ENCODE measurements around the gene FLCN.
"Not testable (repeated sequence)": the region's sequence is repeated elsewhere in the genome, so short reads cannot be mapped to it uniquely, and the experiment has no call there.

The FLCN gene, protein sequence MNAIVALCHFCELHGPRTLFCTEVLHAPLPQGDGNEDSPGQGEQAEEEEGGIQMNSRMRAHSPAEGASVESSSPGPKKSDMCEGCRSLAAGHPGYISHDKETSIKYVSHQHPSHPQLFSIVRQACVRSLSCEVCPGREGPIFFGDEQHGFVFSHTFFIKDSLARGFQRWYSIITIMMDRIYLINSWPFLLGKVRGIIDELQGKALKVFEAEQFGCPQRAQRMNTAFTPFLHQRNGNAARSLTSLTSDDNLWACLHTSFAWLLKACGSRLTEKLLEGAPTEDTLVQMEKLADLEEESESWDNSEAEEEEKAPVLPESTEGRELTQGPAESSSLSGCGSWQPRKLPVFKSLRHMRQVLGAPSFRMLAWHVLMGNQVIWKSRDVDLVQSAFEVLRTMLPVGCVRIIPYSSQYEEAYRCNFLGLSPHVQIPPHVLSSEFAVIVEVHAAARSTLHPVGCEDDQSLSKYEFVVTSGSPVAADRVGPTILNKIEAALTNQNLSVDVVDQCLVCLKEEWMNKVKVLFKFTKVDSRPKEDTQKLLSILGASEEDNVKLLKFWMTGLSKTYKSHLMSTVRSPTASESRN

DNA sequence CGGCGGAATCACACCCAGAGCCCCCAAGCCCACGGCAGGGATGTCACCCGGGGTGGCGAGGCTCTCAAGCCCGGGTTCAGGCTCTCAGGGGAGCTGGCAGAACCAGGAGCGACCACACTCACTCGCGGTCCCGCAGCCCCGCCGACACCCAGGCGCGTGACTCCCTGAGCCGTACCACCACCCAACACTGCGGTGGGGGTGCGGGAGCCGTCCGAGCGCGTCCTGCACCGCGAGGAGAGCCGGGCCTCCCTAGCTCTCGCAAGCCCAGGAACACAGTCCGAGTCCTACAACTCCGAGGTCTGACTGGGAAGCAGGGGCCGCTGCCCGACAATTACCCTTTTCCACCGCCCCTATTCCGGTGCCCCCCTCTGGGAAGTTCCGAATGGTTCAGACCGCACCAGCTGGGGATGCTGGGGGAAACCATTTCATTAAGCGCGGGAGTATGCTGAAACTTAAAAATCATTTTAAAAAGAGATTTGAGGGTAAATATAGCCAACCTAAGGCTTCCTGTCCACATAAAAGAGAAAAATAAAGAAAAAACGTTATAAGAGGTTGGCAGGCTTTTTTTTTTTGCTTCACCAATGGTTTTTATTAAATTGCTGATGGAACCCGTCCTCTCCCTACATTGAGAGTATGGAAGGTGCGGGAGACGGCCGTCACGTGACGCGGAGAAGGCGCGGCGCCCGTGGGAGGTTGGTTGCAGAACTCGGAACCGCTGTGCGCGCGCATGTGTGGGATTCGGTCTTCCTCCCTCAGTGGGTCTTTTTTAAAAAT, at the start of gene FLCN:
Gene FLCN (minus strand): TSS at position 143 of the 774 bp plus-strand sequence. CDS start 9,031 bp downstream, outside the sequence.
- DNase-seq (ENCODE audit: low spot score): peak; percentile 83

DNA sequence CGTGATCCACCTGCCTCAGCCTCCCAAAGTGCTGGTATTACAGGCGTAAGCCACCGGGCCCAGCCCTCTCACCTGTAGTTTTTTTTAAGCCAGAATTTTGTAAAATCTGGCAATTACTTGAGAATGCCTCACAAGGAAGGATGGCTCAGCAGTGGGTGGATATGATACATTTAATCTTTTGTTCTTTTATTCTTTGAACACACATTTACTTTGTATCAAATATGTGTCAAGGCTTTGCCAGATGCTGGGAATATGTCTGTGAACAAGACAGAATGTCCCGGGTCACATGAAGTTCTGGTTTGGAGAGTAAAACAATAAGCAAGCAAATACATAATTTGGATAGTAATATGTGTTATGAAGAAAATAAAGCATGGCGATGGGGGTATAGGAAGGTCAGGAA, 49.0 kb upstream of the FLCN start:
- DNase-seq (ENCODE audit: low spot score): no peak

DNA sequence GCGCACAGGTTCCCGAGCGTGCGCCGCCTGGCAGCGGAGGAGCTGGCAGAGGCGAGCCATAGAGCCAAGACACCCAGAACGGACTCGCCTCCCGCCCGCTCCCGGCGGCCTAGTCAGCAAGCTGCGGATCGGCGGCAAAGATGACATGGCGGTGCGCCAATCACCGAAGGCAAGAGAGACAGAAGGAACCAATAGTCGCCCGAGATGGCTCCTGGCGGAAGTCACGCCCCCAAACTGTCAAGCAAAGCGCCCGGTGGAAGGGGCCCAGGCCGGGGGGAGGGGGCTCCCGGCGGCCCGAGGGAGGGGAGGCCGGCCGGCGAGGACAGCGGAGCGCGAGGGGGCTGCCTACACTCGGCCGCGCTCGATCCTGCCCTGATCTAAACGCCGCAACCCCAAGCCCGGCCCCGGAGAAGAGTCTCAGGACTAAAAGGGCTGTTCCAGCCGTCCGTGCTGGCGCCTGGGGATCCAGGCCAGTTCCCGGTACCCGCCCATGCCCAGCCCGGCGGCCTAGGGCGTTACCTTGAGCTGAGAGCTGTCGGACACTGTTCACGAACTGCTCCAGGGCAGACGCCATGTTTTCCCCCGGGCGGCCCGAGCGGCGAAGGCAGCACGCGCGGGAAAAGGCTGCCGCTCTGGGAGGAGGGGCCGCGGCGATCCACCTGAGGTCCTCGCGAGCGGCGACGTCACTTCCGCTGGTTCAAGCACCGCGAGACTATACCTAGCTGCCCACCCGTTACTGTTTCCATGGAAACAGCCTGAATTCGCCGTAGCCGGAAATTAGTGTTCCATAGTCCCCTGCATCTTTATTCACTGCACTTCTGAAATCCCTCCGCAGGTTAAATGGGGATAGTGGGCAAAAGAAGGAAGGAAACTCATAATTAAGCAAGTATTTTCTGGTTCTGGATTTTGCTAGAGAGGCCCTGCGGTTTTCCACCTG, 43.9 kb upstream of the FLCN start, which contains the start of gene COPS3:
Gene COPS3 (minus strand): TSS at position 634 of the 937 bp plus-strand sequence. CDS start 60 bp downstream, at position 574.
- DNase-seq (ENCODE audit: low spot score): peak; percentile 91

DNA sequence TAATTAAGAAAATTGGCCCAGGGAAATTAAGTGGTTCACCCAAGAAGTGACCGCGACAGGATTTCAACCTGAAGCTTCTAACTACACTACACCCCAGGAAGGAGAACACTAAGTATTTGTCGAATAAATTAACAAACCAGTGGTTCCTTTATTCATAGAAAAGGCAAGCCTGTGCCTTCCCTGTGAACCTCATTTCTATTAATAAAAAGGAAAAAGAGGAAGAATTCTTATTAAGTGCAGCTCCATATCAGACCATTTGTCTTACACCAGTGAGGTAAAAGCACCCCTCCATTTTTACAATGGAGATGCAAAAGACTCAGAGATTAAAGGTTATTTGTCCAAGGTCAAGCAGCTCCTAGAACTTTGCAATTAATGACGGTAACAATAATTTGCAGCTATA, 42.3 kb upstream of the FLCN start:
- DNase-seq (ENCODE audit: low spot score): no peak

DNA sequence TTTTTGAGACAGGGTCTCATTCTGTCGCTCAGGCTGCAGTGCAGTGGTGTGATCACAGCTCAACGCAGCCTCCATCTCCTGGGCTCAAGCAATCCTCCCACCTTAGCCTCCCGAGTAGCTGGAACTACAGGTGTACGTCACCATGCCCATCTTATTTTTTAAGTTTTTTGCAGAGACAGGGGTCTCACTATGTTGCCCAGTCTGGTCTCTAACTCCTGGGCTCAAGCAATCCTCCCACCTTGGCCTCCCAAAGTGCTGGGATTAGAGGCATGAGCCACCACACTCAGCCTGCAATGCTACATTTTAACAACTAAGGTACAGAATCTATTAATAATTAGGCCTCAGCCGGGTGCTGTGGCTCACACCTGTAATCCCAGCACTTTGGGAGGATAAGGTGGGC, 40.5 kb upstream of the FLCN start:
- DNase-seq (ENCODE audit: low spot score): not testable (repeated sequence)

DNA sequence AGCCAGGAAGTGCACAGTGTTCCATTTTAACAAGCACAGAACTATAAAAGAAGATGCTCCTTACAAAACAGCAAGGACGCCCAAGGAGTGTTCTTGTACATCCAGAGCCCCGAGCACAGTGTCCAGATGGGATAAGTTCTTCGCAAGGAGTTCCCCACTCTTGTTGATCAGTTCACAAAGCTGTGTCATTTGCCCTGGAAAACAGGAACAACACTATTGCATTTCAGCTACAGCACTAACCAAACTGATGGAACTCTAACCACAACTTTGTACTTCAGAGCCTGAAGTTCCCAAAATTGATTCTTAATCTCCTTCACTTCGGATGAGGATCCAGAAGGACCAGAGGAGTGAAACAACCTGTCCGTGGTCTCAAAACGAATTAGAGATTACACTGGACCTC, 39.0 kb upstream of the FLCN start:
- DNase-seq (ENCODE audit: low spot score): no peak

DNA sequence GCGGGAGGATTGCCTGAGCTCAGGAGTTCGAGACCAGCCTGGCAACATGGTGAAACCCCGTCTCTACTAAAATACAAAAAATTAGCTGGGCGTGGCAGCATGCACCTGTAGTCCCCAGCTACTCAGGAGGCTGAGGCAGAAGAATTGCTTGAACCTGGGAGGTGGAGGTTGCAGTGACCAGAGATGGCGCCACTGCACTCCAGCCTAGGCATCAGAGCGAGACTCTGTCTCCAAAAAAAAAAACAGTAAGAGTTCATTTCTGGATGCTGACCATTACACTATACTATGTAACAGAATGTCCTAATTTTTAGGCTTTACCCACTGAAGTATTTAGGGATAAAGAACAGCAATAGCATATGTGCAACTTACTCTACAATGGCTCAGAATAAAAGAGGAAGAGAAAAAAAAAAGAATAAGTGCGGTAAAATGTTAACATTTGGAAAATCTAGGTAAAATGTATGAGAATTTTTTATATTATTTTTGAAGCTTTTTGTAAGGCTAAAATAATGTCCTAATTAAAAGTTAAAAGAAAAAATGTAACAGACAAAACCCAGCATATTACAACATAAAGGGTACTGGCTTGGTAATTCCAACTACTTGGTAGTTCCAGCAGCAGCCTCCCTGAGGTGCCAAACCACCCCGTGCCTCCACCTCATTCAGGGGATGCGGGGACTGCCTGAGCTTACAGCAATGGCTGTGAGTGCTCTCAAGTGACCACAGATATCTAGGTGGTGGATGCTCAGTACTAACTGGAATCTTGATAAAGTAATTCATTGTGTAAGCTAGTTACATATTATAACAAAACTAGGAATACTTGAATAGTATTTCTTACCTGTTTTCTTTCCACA, 33.2 kb upstream of the FLCN start:
- no peak for DNase-seq (ENCODE audit: low spot score)

DNA sequence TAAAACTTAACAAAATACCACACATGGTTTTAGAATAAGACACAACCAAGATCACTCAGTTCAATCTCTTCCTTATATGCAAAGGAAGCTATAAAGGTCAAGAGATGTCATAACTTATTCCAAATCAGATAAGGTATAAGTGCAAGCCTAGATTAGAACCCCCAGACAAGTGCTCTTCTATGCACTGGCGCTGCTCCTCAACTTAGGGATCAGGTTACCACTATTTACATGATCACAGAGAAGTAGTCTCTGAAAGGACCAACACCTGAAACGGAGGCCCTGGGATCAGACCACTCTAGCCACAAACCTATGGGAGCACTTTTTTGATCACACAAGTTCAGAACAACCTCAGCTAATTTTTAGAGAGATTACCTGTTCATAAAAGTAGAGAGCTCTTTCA, 27.5 kb upstream of the FLCN start:
- no peak for DNase-seq (ENCODE audit: low spot score)

DNA sequence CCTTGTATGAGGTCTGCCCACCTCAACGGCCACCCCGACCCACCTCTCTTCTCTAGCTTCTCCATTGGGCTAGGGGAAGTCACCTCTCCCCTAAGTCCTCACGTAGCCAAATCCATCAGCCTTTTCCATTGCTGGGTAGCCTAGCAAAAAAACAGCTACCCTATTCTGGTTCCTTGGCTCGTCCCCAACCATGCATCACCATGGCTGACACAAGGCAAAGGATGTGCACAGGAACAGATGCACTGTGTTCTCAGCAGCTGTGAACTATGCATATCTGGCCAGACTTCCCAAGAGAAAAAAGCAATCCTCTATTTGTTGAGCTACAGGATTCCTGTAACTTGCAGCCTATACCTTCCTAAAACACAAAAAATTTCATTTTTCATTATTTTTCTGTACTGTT, 22.0 kb upstream of the FLCN start:
- no peak for DNase-seq (ENCODE audit: low spot score)

DNA sequence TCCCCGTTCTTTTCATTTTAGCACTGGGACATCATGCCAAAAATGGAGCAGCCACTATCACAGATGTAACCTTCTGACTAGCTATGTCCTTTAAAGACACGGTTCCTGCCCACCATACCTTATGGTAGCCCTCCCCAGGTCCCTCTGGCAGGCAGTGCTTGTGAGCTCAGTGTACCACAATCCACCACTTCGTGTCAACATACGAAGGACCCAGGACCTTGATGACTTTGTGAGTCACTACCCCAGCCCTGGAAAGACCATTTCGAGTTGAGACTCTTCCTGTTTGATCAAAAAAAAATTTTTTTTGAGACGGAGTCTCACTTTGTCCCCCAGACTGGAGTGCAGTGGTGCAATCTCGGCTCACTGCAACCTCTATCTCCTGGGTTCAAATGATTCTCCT, 21.0 kb upstream of the FLCN start:
- no peak for DNase-seq (ENCODE audit: low spot score)

DNA sequence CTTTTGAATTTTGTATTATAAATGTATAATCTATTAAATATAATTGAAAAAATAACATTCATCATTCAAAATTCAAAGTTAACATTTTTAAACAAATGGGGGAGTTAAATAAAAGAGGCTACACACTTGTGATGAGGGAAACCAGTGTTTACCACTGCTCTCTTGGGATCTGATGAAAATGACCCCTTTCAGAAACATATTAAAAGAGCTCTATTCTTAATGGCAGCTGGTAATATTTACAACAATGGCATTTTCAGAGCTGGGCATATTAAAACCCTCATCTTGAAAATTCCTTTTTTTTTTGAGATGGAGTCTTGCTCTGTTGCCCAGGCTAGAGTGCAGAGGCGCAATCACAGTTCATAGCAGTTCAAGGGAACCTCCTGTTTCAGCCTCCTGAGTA, 19.3 kb upstream of the FLCN start:
- no peak for DNase-seq (ENCODE audit: low spot score)

DNA sequence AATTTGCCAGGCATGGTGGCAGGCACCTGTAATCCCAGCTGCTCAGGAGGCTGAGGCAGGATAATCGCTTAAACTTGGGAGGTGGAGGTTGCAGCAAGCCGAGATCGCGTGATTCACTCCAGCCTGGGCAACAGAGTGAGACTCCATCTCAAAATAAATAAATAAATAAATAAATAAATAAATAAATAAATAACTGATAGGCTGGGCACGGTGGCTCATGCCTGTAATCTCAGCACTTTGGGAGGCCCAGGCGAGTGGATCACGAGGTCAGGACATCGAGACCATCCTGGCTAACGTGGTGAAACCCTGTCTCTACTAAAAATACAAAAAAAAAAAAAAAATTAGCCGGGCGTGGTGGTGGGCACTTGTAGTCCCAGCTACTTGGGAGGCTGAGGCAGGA, 18.7 kb upstream of the FLCN start:
- DNase-seq (ENCODE audit: low spot score): not testable (repeated sequence)

DNA sequence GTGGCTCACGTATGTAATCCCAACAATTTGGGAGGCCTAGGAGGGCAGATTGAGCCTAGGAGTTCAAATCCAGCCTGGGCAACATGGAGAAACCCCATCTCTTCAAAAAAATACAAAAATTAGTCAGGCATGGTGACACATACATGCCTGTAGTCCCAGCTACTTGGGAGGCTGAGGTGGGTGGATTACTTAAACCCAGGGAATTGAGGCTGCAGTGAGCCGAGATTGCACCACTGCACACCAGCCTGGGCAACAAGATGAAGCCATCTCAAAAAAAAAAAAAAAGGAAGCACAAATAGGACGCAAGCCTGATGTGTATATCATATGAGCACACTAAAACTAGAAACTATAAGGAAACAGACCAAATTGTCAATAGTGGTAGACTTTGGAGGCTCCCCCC, 17.1 kb upstream of the FLCN start:
- no peak for DNase-seq (ENCODE audit: low spot score)

DNA sequence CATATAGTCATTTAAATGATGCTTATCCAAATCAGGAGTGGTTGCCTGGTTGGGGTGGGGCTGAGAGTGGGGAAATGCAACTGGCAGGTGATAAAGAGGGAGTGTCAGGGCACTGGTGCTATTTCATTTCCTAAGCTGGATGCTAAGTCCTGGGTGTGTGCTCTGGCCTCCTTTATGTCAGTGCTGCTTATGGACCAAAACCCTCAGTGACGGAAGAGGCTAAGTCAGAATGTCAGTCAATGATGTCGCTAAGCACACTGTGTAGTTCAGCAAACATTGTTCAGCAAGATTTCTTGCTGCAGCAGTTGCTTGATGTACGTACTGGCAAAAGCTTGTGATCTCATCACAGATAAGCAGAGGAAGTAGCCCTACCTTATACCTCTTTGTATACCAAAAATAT, 16.4 kb upstream of the FLCN start:
- DNase-seq (ENCODE audit: low spot score): no peak

DNA sequence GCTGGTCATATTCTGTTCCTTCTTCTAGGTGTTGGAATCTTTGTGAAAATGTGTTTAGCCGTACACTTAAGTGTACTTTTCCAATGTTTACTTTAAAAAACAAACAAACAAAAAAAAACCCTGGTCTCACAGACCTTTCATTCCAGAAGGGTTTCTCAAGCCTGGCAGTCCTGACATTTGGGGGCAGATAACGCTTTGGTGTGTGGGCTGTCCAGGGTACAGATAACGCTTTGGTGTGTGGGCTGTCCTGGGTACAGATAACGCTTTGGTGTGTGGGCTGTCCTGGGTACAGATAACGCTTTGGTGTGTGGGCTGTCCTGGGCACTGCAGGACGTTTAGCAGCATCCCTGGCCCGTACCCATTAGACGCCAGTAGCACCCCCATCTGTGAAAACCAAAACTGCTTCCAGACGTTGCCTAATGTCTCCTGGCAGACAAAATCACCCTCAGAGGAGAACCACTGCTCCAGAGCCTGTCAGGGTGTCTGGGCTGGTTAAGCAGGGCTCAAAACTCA, 15.2 kb upstream of the FLCN start:
- DNase-seq (ENCODE audit: low spot score): no peak

DNA sequence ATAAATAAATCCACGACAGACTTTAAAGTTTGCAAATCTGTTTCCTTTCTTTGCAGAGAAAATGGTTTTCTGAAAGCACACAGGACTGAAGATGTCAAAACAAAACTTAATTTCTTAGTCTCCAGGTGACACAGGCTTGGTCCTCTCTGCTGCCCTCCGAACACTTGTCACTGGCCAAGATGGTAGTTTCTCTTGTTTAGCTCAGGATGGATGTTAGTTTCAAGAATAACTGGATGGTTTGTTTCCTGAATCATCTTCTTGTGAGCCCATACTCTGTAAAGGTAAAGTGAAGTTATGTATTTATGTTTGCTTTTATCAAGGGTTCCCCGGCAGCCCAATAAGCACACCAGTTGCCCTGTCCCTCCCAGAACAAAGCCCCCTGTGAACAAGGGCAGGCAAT, 9.9 kb upstream of the FLCN start:
- DNase-seq (ENCODE audit: low spot score): no peak

DNA sequence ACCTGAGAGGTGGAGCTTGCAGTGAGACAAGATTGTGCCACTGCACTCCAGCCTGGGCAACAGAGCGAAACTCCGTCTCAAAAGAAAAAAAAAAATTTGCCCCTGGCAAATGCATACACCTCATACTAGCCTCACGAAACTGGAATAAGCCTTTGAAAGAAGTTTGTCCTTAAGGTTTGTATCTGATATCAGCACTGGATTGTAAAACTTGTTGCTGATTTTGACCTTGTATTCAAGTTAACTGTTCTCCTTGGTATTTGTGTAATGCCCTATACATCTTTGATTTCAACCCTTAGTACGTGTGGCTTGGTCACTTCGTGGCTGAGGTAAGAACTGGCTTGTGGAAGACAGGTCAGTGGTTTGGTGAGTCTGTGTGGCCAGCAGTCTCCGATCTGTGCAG, 6.2 kb upstream of the FLCN start:
- DNase-seq (ENCODE audit: low spot score): no peak

DNA sequence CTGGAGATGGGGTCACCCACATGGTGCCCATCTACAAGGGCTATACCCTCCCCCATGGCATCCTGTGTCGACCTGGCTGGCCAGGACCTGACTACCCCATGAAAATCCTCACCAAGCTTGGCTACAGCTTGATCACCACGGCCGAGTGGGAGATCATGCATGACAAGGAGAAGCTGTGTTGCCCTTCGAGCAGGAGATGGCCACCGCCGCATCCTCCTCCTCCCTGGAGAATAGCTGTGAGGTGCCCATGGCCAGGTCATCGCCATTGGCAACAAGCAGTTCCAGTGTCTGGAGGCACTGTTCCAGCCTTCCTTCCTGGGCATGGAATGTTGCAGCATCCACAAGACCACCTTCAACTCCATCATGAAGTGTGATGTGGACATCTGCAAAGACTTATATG, 5.3 kb upstream of the FLCN start:
- DNase-seq (ENCODE audit: low spot score): no peak

DNA sequence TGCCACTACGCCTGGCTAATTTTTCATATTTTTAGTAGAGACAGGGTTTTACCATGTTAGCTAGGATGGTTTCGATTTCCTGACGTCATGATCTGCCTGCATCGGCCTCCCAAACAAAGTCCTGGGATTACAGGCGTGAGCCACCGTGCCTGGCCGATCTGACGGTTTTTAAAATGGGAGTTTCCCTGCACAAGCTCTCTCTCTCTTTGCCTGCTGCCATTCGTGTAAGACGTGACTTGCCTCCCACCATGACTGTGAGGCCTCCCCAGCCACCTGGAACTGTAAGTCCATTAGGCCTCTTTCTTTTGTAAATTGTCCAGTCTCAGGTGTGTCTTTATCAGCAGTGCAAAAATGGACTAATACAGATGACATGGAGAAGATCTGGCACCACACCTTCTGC, 4.7 kb upstream of the FLCN start:
- DNase-seq (ENCODE audit: low spot score): no peak

DNA sequence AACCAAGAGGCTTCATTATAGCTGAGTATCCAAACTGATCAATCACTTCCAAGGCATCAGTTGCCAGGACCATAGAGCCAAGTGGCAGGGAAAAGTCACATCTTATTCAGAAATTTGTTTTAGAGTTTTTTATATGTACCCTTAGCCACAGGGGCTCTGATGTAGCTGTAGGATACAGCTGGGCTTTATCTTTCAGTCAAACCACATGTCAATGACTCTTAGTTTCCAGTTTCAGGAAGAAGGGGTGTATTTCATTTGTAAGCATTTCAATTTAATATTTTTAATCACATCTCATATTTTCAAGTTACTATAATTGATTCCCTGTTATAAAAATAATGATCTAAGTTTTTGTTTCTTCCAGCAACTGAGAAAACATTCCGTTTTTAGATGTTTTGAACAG, 2.9 kb upstream of the FLCN start:
- DNase-seq (ENCODE audit: low spot score): no peak
